HUES6 (cell line): ENCODE measurements around the gene RBP3.
A peak's percentile ranks its signal among the peaks of the same experiment; 100 is the strongest.
"Not testable (repeated sequence)": the region's sequence is repeated elsewhere in the genome, so short reads cannot be mapped to it uniquely, and the experiment has no call there.

Experiments used
- H3K27ac ChIP-seq: 2 replicates; pipeline ENCODE4 v1.7.0; 2013; ENCODE audit warnings: low read depth, mild to moderate bottlenecking, low read length, inconsistent platforms
- H3K27me3 ChIP-seq: 2 replicates; pipeline ENCODE4 v1.6.1; 2013; ENCODE audit warnings: low read length; ENCODE audit not compliant: control insufficient read depth, insufficient read depth
- H3K36me3 ChIP-seq: 2 replicates; pipeline ENCODE4 v1.6.1; 2013; ENCODE audit warnings: low read length; ENCODE audit not compliant: control insufficient read depth, insufficient read depth
- H3K4me1 ChIP-seq: 2 replicates; pipeline ENCODE4 v1.6.1; 2013; ENCODE audit warnings: low read length; ENCODE audit not compliant: control insufficient read depth, insufficient read depth
- H3K4me3 ChIP-seq: 2 replicates; pipeline ENCODE4 v1.5.1; 2013; ENCODE audit warnings: low read depth, low read length
- H3K9ac ChIP-seq: one replicate; pipeline ENCODE4 v1.6.1; 2013; ENCODE audit warnings: mild to moderate bottlenecking, low read length
- H3K9me3 ChIP-seq: 2 replicates; pipeline ENCODE4 v1.6.1; 2013; ENCODE audit warnings: low read depth, low read length; ENCODE audit not compliant: control insufficient read depth, insufficient read depth

RBP3 gene

DNA sequence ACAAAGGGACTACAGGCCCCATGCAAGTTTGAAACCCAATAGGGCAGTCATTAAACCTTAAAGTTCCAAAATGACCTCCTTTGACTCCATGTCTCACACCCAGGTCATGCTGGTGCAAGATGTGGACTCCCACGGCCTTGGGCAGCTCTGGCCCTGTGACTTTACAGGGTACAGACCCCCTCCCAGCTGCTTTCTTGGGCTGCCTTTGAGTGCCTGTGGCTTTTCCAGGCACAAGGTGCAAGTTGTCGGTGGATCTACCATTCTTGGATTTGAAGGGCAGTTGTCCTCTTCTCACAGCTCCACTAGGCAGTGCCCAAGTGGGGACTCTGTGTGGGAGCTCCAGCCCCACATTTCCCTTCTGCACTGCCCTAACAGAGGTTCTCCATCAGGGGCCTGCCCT, 37.9 kb downstream of the RBP3 start:
- H3K9ac ChIP-seq, H3K36me3 ChIP-seq, H3K27ac ChIP-seq, H3K4me3 ChIP-seq: not testable (repeated sequence)
- Histone ChIP-seq H3K4me1 (peaks cover 17% of the 10 kb centered on the region), H3K9me3 (peaks cover 14% of the 10 kb centered on the region), H3K27me3 (peaks cover 15% of the 10 kb centered on the region)

- no peak overlapping the region for H3K27ac ChIP-seq
- peaks cover 14% of the 10 kb centered on the region for H3K9me3 ChIP-seq
- H3K4me3 ChIP-seq = no peak overlapping the region
- no peak overlapping the region for H3K9ac ChIP-seq
- H3K4me1 ChIP-seq = 0 out of 2 replicates have a peak, but pooled peaks cover 4% of the 10 kb centered on the region
- H3K36me3 ChIP-seq = no peaks in the 10 kb centered on the region
- H3K27me3 ChIP-seq = peaks cover 4% of the 10 kb centered on the region
Observed at GRCh38 chr10:47388879-47389278, 40.7 kb downstream of the RBP3 start.

GRCh38 chr10:47389619-47390018, 41.5 kb downstream of the RBP3 start:
- H3K4me3 ChIP-seq = no peak overlapping the region
- 0 out of 2 replicates have a peak, but pooled peaks cover 4% of the 10 kb centered on the region for H3K4me1 ChIP-seq
- H3K36me3 ChIP-seq = no peaks in the 10 kb centered on the region
- no peak overlapping the region for H3K9ac ChIP-seq
- peaks cover 4% of the 10 kb centered on the region; the same call in 1 of the 2 replicates for H3K27me3 ChIP-seq
- peaks cover 14% of the 10 kb centered on the region for H3K9me3 ChIP-seq
- no peak overlapping the region for H3K27ac ChIP-seq

DNA sequence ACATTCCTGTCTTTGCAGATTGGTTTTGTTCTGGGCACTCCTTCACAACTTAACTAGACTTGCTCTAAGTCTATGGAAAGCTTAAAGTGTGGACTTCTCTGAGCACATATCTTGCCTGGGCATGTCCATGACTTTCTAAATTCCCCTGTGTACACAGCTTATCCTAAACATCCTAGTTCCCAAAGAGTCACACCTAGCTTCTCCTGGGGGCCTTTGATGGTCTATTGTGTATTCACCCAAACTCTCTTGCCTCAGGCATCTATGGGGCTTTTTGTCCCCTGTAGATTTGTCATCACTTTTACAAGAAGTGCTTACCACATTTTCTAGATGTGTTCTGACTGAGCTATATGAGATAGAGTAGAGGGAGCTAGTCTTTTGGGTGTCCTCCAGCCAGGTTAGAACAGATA, 48.2 kb downstream of the RBP3 start:
- Histone ChIP-seq H3K9me3 (no peaks in the 10 kb centered on the region), H3K27ac (0 out of 2 replicates have a peak overlapping the region, but pooled peaks have one; percentile 28), H3K4me1 (peaks cover 13% of the 10 kb centered on the region; the same call in 1 of the 2 replicates), H3K9ac (no peak overlapping the region), H3K36me3 (no peaks in the 10 kb centered on the region), H3K4me3 (no peak overlapping the region), H3K27me3 (no peaks in the 10 kb centered on the region)

DNA sequence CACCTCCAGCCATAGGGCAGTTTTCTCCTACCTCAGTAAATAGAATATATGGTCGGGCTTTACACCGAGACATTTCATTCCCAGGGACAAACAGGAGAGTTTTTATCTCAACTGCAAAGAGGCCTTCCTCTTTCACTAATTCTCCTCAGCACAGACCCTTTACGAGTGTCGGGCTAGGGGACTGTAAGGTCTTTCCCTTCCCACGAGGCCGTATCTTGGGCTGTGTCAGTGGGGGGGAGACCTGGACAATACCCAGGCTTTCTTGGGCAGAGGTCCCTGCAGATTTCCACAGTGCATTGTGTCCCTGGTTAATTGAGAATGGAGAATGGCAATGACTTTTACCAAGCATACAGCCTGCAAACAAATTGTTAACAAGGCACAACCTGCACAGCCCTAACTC, 49.1 kb downstream of the RBP3 start:
- Histone ChIP-seq H3K9me3 (no peaks in the 10 kb centered on the region), H3K9ac (no peak overlapping the region), H3K36me3 (no peaks in the 10 kb centered on the region), H3K4me3 (no peak overlapping the region), H3K4me1 (peaks cover 20% of the 10 kb centered on the region), H3K27me3 (no peaks in the 10 kb centered on the region), H3K27ac (no peak overlapping the region)

DNA sequence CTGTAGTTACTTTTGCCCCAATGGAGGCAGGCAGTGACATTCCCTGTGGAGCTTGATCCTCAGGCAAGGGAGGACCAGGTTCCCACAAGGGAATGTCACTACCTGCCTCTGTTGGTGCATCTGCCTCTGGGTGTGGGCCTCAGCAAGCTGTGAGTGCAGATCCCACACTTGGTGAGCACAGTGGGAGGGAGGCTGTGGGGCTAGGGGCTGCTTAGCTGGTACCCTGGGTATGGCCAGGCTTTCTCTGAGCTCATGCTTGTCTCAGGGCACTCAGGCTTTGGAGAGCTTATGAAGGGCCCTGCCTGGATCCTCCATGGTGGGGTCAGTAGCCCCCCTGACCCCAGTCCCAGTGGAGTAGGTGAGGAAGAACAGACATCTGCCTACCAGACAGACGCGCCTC, 52.1 kb downstream of the RBP3 start:
- no peak overlapping the region for H3K4me3 ChIP-seq
- no peaks in the 10 kb centered on the region for H3K27me3 ChIP-seq
- H3K9me3 ChIP-seq = no peaks in the 10 kb centered on the region
- no peak overlapping the region for H3K27ac ChIP-seq
- peaks cover 46% of the 10 kb centered on the region for H3K4me1 ChIP-seq
- no peaks in the 10 kb centered on the region for H3K36me3 ChIP-seq
- H3K9ac ChIP-seq = no peak overlapping the region

GRCh38 chr10:47400786-47401185, 52.6 kb downstream of the RBP3 start:
- Histone ChIP-seq H3K4me1 (peaks cover 46% of the 10 kb centered on the region), H3K27ac (no peak overlapping the region), H3K36me3 (no peaks in the 10 kb centered on the region)

GRCh38 chr10:47401210-47401609, 53.0 kb downstream of the RBP3 start:
- H3K9me3 ChIP-seq = no peaks in the 10 kb centered on the region
- H3K4me1 ChIP-seq = peaks cover 46% of the 10 kb centered on the region
- H3K36me3 ChIP-seq = no peaks in the 10 kb centered on the region
- no peak overlapping the region for H3K4me3 ChIP-seq
- H3K27ac ChIP-seq = no peak overlapping the region
- no peaks in the 10 kb centered on the region for H3K27me3 ChIP-seq
- no peak overlapping the region for H3K9ac ChIP-seq

More at GRCh38 chr10:47400786-47401185, 52.6 kb downstream of the RBP3 start:
- no peak overlapping the region for H3K9ac ChIP-seq
- H3K9me3 ChIP-seq = no peaks in the 10 kb centered on the region
- no peak overlapping the region for H3K4me3 ChIP-seq
- H3K27me3 ChIP-seq = no peaks in the 10 kb centered on the region

- H3K9ac ChIP-seq = no peak overlapping the region
- H3K27me3 ChIP-seq = no peaks in the 10 kb centered on the region
- no peak overlapping the region; the same call in 1 of the 2 replicates for H3K27ac ChIP-seq
- H3K9me3 ChIP-seq = no peaks in the 10 kb centered on the region
- H3K4me3 ChIP-seq = no peak overlapping the region
- peaks cover 45% of the 10 kb centered on the region for H3K4me1 ChIP-seq
- no peaks in the 10 kb centered on the region for H3K36me3 ChIP-seq
Observed at GRCh38 chr10:47401874-47402640, 53.9 kb downstream of the RBP3 start.

DNA sequence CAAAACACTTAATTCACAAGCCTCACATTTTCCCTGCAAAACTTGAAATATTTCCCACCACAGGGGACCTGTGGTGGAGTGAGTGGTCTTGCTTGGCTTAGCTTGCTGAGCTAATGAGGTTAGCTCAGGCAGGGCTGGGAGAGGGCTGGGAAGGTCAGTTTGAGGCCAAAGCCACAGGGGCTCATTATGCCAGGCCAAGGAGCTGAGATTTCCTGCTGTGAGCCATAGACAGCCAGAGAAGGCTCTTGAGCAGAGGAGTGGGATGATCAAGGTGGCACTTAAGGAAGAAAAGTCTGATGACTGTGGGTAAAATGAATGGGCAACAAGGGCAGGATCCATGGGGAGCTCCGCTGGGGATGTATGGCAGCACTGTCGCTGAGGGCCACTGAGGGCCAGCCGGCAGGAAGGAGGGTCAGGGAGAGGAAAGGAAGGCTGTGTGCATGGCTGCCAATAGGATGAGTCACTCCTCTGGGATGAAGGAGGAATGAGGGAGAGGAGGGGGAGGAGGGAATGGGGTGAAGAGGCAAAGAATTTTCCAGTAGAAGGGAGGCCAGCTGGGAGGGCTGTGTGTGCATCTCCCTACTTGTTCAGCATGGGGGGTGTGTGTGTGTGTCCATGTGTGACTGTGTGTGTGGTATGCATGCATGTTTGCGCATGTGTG, 54.6 kb downstream of the RBP3 start:
- no peaks in the 10 kb centered on the region for H3K36me3 ChIP-seq
- no peaks in the 10 kb centered on the region for H3K27me3 ChIP-seq
- no peaks in the 10 kb centered on the region for H3K9me3 ChIP-seq
- no peak overlapping the region; the same call in 1 of the 2 replicates for H3K4me3 ChIP-seq
- H3K9ac ChIP-seq = no peak overlapping the region
- peaks cover 47% of the 10 kb centered on the region for H3K4me1 ChIP-seq
- H3K27ac ChIP-seq = no peak overlapping the region; the same call in 1 of the 2 replicates
